KMS-11 (cell line): ENCODE measurements around the gene FAM83D.
"Not testable (repeated sequence)": the region's sequence is repeated elsewhere in the genome, so short reads cannot be mapped to it uniquely, and the experiment has no call there.

Experiments
- H2AFZ ChIP-seq: fragments of 200-600 bp; sonication (generic); 2 replicates; pipeline ENCODE4 v1.6.1; 2016; ENCODE audit warnings: antibody characterized with exemption, mixed run types, low read depth
- H3K27ac ChIP-seq: fragments of 200-600 bp; sonication (generic); 2 replicates; pipeline ENCODE4 v1.6.1; 2016; ENCODE audit warnings: mild to moderate bottlenecking, mixed run types
- H3K27me3 ChIP-seq: fragments of 200-600 bp; sonication (generic); 2 replicates; pipeline ENCODE4 v1.6.1; 2017; ENCODE audit warnings: mild to moderate bottlenecking, low read depth, mixed run types, moderate library complexity; ENCODE audit not compliant: insufficient read depth
- H3K36me3 ChIP-seq: fragments of 200-600 bp; sonication (generic); 2 replicates; pipeline ENCODE4 v1.6.1; 2017; ENCODE audit warnings: mild to moderate bottlenecking, mixed run types; ENCODE audit not compliant: insufficient read depth
- H3K4me1 ChIP-seq: fragments of 200-600 bp; sonication (generic); 2 replicates; pipeline ENCODE4 v1.6.1; 2016; ENCODE audit warnings: mild to moderate bottlenecking, low read depth, mixed run types; ENCODE audit not compliant: poor library complexity, severe bottlenecking
- H3K4me2 ChIP-seq: fragments of 200-600 bp; sonication (generic); 2 replicates; pipeline ENCODE4 v1.7.0; 2016; ENCODE audit warnings: mild to moderate bottlenecking, mixed run types
- H3K4me3 ChIP-seq: fragments of 200-600 bp; sonication (generic); IDR thresholded peaks from 2 replicates; pipeline ENCODE4 v1.6.1; 2017; ENCODE audit warnings: low read depth, low read length, mixed read lengths; ENCODE audit not compliant: insufficient read depth
- H3K79me2 ChIP-seq: fragments of 200-600 bp; sonication (generic); 2 replicates; pipeline ENCODE4 v1.6.1; 2016; ENCODE audit warnings: low read depth, mixed run types; ENCODE audit not compliant: insufficient read depth
- H3K9ac ChIP-seq: fragments of 200-600 bp; sonication (generic); 2 replicates; pipeline ENCODE4 v1.6.1; 2016; ENCODE audit warnings: mild to moderate bottlenecking, mixed run types
- H4K20me1 ChIP-seq: fragments of 200-600 bp; sonication (generic); 2 replicates; pipeline ENCODE4 v1.6.1; 2016; ENCODE audit warnings: mild to moderate bottlenecking, mixed run types; ENCODE audit not compliant: insufficient read depth
- TF ChIP-seq, protein P1 (sequence below): fragments of 200-600 bp; sonication (generic); conservative IDR thresholded peaks from 2 replicates; pipeline ENCODE4 v1.6.1; 2017; ENCODE audit warnings: low read depth, mild to moderate bottlenecking, antibody characterized with exemption, low read length, moderate library complexity, mixed read lengths

FAM83D gene

DNA sequence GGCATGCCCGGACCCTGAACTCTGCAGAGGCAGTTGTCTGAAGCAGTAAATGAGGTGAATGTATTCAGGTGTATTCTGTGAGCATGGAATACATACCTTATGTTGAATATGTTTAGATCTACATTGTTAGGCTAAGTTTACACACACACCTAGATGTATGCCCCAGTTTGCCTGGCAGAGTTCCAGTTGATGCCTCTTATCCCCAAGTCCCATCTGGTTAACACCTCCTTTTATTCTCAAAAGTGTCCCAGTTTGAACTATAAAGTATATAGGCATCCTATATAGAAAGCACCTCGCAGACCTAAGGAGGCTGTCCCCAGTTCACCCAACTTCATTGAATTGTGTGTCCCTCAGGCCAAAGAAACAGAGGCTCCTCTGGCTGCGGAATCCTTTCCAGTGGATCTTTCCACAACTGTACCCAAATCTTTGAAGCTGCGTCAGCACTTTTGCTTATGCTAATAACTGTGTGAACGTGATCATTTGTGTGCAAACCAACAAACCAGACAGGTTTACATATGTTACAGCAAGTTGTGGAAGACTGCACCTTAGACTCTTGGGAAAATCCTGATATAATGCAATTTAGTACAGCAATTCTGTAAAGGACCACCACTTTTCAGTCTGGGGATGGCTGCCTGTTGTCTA lies 31.1 kb downstream of the FAM83D start:
- Histone ChIP-seq H3K4me3 (no peak overlapping the region), H2AFZ (no peak overlapping the region), H3K79me2 (peaks cover under 1% of the 10 kb centered on the region; the same call in 1 of the 2 replicates), H3K27me3 (no peaks in the 10 kb centered on the region), H4K20me1 (no peaks in the 10 kb centered on the region), H3K9ac (no peak overlapping the region), H3K27ac (no peak overlapping the region), H3K4me2 (no peak overlapping the region), H3K4me1 (peaks cover 8% of the 10 kb centered on the region), H3K36me3 (no peaks in the 10 kb centered on the region; the same call in 1 of the 2 replicates)
- TF ChIP-seq, protein P1, sequence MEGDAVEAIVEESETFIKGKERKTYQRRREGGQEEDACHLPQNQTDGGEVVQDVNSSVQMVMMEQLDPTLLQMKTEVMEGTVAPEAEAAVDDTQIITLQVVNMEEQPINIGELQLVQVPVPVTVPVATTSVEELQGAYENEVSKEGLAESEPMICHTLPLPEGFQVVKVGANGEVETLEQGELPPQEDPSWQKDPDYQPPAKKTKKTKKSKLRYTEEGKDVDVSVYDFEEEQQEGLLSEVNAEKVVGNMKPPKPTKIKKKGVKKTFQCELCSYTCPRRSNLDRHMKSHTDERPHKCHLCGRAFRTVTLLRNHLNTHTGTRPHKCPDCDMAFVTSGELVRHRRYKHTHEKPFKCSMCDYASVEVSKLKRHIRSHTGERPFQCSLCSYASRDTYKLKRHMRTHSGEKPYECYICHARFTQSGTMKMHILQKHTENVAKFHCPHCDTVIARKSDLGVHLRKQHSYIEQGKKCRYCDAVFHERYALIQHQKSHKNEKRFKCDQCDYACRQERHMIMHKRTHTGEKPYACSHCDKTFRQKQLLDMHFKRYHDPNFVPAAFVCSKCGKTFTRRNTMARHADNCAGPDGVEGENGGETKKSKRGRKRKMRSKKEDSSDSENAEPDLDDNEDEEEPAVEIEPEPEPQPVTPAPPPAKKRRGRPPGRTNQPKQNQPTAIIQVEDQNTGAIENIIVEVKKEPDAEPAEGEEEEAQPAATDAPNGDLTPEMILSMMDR: no peak

DNA sequence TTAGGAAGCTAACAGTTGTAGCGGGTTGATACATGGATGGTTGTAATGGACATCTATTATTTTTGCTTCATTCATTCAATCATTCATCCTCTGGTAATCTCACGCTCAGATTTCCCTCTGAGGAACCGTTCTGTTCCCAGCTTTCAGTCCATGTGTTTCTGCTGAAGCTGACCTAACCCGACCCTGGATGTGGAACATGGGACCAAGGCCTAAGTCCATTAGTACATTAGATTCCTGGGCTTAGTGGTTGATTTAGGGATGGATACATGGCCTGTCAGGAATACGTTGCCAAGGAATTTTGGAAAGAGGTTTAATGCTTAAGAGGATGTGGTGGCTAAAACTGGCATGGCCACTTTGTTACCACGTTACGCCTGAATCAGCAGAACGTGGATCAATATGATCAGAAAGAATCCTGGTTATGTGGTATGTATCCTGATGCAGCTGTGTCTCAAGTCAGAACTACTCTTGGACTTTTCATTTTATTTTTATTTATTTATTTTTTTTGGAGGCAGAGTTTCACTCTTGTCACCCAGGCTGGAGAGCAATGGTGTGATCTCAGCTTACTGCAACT lies 31.8 kb downstream of the FAM83D start:
- H3K27ac ChIP-seq: no peak overlapping the region

DNA sequence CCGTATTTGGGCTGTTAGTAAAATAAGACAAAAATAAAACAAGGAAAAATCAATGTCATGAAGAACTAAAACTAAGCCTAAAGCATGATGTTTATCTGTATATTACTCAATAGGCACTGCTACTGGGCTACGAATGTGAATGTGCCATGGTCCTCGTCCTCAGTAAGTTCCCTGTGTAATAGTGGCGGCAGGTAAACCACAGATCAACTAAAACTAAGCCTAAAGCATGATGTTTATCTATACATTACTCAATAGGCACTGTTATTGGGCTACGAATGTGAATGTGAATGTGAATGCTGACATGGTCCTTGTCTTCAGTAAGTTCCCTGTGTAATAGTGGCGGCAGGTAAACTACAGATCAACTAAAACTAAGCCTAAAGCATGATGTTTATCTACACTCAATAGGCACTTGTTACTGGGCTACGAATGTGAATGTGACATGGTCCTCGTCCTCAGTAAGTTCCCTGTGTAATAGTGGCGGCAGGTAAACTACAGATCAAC lies 34.0 kb downstream of the FAM83D start:
- Histone ChIP-seq H3K4me1 (peaks cover 22% of the 10 kb centered on the region), H3K79me2 (peaks cover 18% of the 10 kb centered on the region)
- H3K27ac ChIP-seq, H4K20me1 ChIP-seq, H3K27me3 ChIP-seq, H2AFZ ChIP-seq, H3K9ac ChIP-seq, H3K36me3 ChIP-seq, H3K4me3 ChIP-seq, H3K4me2 ChIP-seq: not testable (repeated sequence)

More for the DNA sequence above, 31.8 kb downstream of the FAM83D start:
- H3K79me2 ChIP-seq: peaks cover 6% of the 10 kb centered on the region; the same call in 1 of the 2 replicates
- no peaks in the 10 kb centered on the region for H4K20me1 ChIP-seq
- H2AFZ ChIP-seq: no peak overlapping the region
- no peak overlapping the region for H3K9ac ChIP-seq
- no peaks in the 10 kb centered on the region for H3K36me3 ChIP-seq
- H3K27me3 ChIP-seq: no peaks in the 10 kb centered on the region
- TF ChIP-seq, protein P1: no peak
- peaks cover 12% of the 10 kb centered on the region for H3K4me1 ChIP-seq
- no peak overlapping the region for H3K4me2 ChIP-seq
- no peak overlapping the region for H3K4me3 ChIP-seq

DNA sequence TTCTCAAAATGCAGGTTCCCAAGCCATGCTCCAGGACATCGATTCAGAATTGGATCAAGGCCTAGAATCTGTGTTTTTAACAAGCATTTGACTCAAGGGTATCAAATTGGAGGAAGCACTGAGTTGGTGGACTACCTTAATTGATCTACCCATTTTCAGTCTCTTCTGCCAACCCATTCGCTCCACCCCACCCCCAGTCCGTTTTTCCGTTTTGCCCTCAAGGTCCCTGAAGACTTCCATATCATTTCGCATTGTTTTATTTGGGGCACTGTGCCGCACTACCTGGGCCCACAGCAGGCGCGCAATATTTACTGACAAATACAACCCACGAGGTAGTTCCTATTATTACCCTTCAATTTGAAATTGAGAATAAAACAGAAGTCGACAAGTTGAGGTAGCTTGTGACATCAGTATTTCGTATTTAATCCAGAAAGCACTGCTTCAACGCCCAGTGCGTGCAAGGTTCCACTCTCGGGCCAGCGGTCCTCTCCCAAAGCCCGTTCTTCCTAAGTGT lies 35.4 kb downstream of the FAM83D start:
- H4K20me1 ChIP-seq: no peaks in the 10 kb centered on the region

More for the DNA sequence above, 35.4 kb downstream of the FAM83D start:
- H3K4me3 ChIP-seq: no peak overlapping the region
- H3K36me3 ChIP-seq: no peaks in the 10 kb centered on the region
- peak overlapping the region; percentile 85 for H2AFZ ChIP-seq
- H3K27ac ChIP-seq: peak overlapping the region; percentile 69
- H3K27me3 ChIP-seq: no peaks in the 10 kb centered on the region
- peak overlapping the region; percentile 77 for H3K9ac ChIP-seq
- TF ChIP-seq, protein P1: no peak
- peaks cover 27% of the 10 kb centered on the region for H3K79me2 ChIP-seq
- H3K4me1 ChIP-seq: peaks cover 22% of the 10 kb centered on the region
- peak overlapping the region; percentile 71; the same call in 1 of the 2 replicates for H3K4me2 ChIP-seq
